Left hindlimb (tissue), 1 donor: ENCODE data around the gene ABL1.
A peak's percentile ranks its signal among the peaks of the same experiment; 100 is the strongest.
"Not testable (repeated sequence)": the region's sequence is repeated elsewhere in the genome, so short reads cannot be mapped to it uniquely, and the experiment has no call there.

Experiments used
- DNase-seq: peaks from one replicate; pipeline ENCODE4 v3.0.0-alpha.2; 2018

The ABL1 gene

GRCh38 chr9:130825809-130826208 lies 9.2 kb upstream of the ABL1 start:
- no peak for DNase-seq

GRCh38 chr9:130829762-130830161 lies 5.3 kb upstream of the ABL1 start:
- DNase-seq: no peak

- DNase-seq: no peak
These were observed 4.8 kb upstream of the ABL1 start for GRCh38 chr9:130830231-130830760.

- DNase-seq: no peak
These were observed 4.0 kb upstream of the ABL1 start for GRCh38 chr9:130831077-130831476.

- DNase-seq: peak; percentile 48
These were observed 1.7 kb upstream of the ABL1 start for GRCh38 chr9:130833031-130833990.

- peak; percentile 80 for DNase-seq
These were observed 616 bp downstream of the ABL1 start for GRCh38 chr9:130835441-130836298.

- no peak for DNase-seq
These were observed 2.0 kb downstream of the ABL1 start for GRCh38 chr9:130837002-130837511.

GRCh38 chr9:130837643-130838042 lies 2.6 kb downstream of the ABL1 start:
- DNase-seq: no peak

GRCh38 chr9:130839132-130840111 lies 4.4 kb downstream of the ABL1 start:
- no peak for DNase-seq

- DNase-seq: no peak
These were observed 7.5 kb downstream of the ABL1 start for GRCh38 chr9:130842545-130842944.

GRCh38 chr9:130843049-130843908 lies 8.2 kb downstream of the ABL1 start:
- DNase-seq: no peak

- DNase-seq: no peak
These were observed 9.0 kb downstream of the ABL1 start for GRCh38 chr9:130844044-130844451.

GRCh38 chr9:130845254-130845653 lies 10.2 kb downstream of the ABL1 start:
- no peak for DNase-seq

- DNase-seq: peak; percentile 82
These were observed 10.9 kb downstream of the ABL1 start for GRCh38 chr9:130845901-130846481.

- DNase-seq: peak; percentile 78
These were observed 11.6 kb downstream of the ABL1 start for GRCh38 chr9:130846487-130847305.

- peak; percentile 90 for DNase-seq
These were observed 12.5 kb downstream of the ABL1 start for GRCh38 chr9:130847306-130848217.

- DNase-seq: not testable (repeated sequence)
These were observed 13.5 kb downstream of the ABL1 start for GRCh38 chr9:130848514-130848913.

- DNase-seq: no peak
These were observed 14.3 kb downstream of the ABL1 start for GRCh38 chr9:130849356-130849755.
